GM18508 (cell line): ENCODE measurements around the gene UBE3A.
A peak's percentile ranks its signal among the peaks of the same experiment; 100 is the strongest.
"Not testable (repeated sequence)": the region's sequence is repeated elsewhere in the genome, so short reads cannot be mapped to it uniquely, and the experiment has no call there.

Experiments used
- ATAC-seq: cut with Tn5 transposase; IDR thresholded peaks from one replicate; pipeline ENCODE4 v1.9.1; 2021; ENCODE audit warnings: moderate number of reproducible peaks; ENCODE audit not compliant: insufficient read depth, unreplicated experiment

UBE3A gene

GRCh38 chr15:25438601-25439368, at the start of gene UBE3A:
UBE3A (minus strand) TSS chr15:25439024; CDS start chr15:25409107, 29,917 bp downstream.
- peak; percentile 50 for ATAC-seq

GRCh38 chr15:25487226-25487884, 48.5 kb upstream of the UBE3A start:
- ATAC-seq: no peak

GRCh38 chr15:25486051-25486450, 47.2 kb upstream of the UBE3A start:
- no peak for ATAC-seq

- no peak for ATAC-seq
Observed at GRCh38 chr15:25481208-25481859, 42.5 kb upstream of the UBE3A start.

GRCh38 chr15:25478313-25478712, 39.5 kb upstream of the UBE3A start:
- no peak for ATAC-seq

GRCh38 chr15:25477816-25478215, 39.0 kb upstream of the UBE3A start:
- ATAC-seq: no peak

- ATAC-seq: no peak
Observed at GRCh38 chr15:25474251-25474650, 35.4 kb upstream of the UBE3A start.

GRCh38 chr15:25470230-25470629, 31.4 kb upstream of the UBE3A start:
- no peak for ATAC-seq

GRCh38 chr15:25469377-25469776, 30.6 kb upstream of the UBE3A start:
- ATAC-seq: no peak

GRCh38 chr15:25468611-25469010, 29.8 kb upstream of the UBE3A start:
- no peak for ATAC-seq

- ATAC-seq: no peak
Observed at GRCh38 chr15:25465835-25466234, 27.0 kb upstream of the UBE3A start.

GRCh38 chr15:25464784-25465183, 26.0 kb upstream of the UBE3A start:
- no peak for ATAC-seq

- ATAC-seq: no peak
Observed at GRCh38 chr15:25464383-25464782, 25.6 kb upstream of the UBE3A start.

- ATAC-seq: no peak
Observed at GRCh38 chr15:25456196-25456595, 17.4 kb upstream of the UBE3A start.

GRCh38 chr15:25455226-25455625, 16.4 kb upstream of the UBE3A start:
- no peak for ATAC-seq

GRCh38 chr15:25454771-25455170, 15.9 kb upstream of the UBE3A start:
- ATAC-seq: no peak

GRCh38 chr15:25453246-25453645, 14.4 kb upstream of the UBE3A start:
- ATAC-seq: not testable (repeated sequence)

- no peak for ATAC-seq
Observed at GRCh38 chr15:25451501-25451900, 12.7 kb upstream of the UBE3A start.

- no peak for ATAC-seq
Observed at GRCh38 chr15:25450163-25450562, 11.3 kb upstream of the UBE3A start.

GRCh38 chr15:25446076-25446475, 7.3 kb upstream of the UBE3A start:
- ATAC-seq: no peak

GRCh38 chr15:25445412-25445811, 6.6 kb upstream of the UBE3A start:
- ATAC-seq: no peak
